Renal pelvis (tissue), 12 donors: ENCODE results near the gene EIF5A2. TPM values are rescaled to one million over a fixed set of nuclear protein-coding genes. Genes with fewer than 3 reads are reported as not detected.
"Not testable (repeated sequence)": the region's sequence is repeated elsewhere in the genome, so short reads cannot be mapped to it uniquely, and the experiment has no call there.

Experiments
- DNase-seq: peaks from one replicate; pipeline ENCODE4 v3.0.0-alpha.2; 2013
- long read RNA-seq, 16 experiments: transcript quantifications; one replicate each; lab custom pipeline, GENCODE V29; 2026
- polyA plus RNA-seq, 3 donors: library from polyadenylated mRNA; unstranded; fragments of 120-200 nt; gene quantifications; one replicate each; pipeline ENCODE4 v1.2.1, GENCODE V29; 2013; ENCODE audit not compliant: insufficient read length in 3 of 3

EIF5A2 gene
- polyA plus RNA-seq, result 1 to 10 TPM; 4.8 to 7.4 (median 6.2) TPM
- long read RNA-seq, donor 1, full-length matches to known transcripts, result 3 of 3 reads
- long read RNA-seq, donor 1, partial matches to known transcripts, result 0 of 3 reads
- long read RNA-seq, donor 1, other reads (novel, unspliced or antisense), result 0 of 3 reads
- long read RNA-seq, donor 2, full-length matches to known transcripts, result 4 of 4 reads
- long read RNA-seq, donor 2, partial matches to known transcripts, result 0 of 4 reads
- long read RNA-seq, donor 2, other reads (novel, unspliced or antisense), result 0 of 4 reads
- long read RNA-seq, donor 3, full-length matches to known transcripts, result 6 of 6 reads
- long read RNA-seq, donor 3, partial matches to known transcripts, result 0 of 6 reads
- long read RNA-seq, donor 3, other reads (novel, unspliced or antisense), result 0 of 6 reads
- long read RNA-seq, donor 4, full-length matches to known transcripts, result 3 of 3 reads
- long read RNA-seq, donor 4, partial matches to known transcripts, result 0 of 3 reads
- long read RNA-seq, donor 4, other reads (novel, unspliced or antisense), result 0 of 3 reads
- long read RNA-seq, donor 5, full-length matches to known transcripts, result 2 of 2 reads
- long read RNA-seq, donor 5, partial matches to known transcripts, result 0 of 2 reads
- long read RNA-seq, donor 5, other reads (novel, unspliced or antisense), result 0 of 2 reads
- long read RNA-seq, donor 6, full-length matches to known transcripts, result 1 of 1 reads
- long read RNA-seq, donor 6, partial matches to known transcripts, result 0 of 1 reads
- long read RNA-seq, donor 6, other reads (novel, unspliced or antisense), result 0 of 1 reads
- long read RNA-seq, donor 7, full-length matches to known transcripts, result 2 of 2 reads
- long read RNA-seq, donor 7, partial matches to known transcripts, result 0 of 2 reads
- long read RNA-seq, donor 7, other reads (novel, unspliced or antisense), result 0 of 2 reads
- long read RNA-seq, donor 8, full-length matches to known transcripts, result 1 of 1 reads
- long read RNA-seq, donor 8, partial matches to known transcripts, result 0 of 1 reads
- long read RNA-seq, donor 8, other reads (novel, unspliced or antisense), result 0 of 1 reads
- long read RNA-seq, donor 9, full-length matches to known transcripts, result 5 of 5 reads
- long read RNA-seq, donor 9, partial matches to known transcripts, result 0 of 5 reads
- long read RNA-seq, donor 9, other reads (novel, unspliced or antisense), result 0 of 5 reads
- long read RNA-seq, donor 10, full-length matches to known transcripts, result 3 of 3 reads
- long read RNA-seq, donor 10, partial matches to known transcripts, result 0 of 3 reads
- long read RNA-seq, donor 10, other reads (novel, unspliced or antisense), result 0 of 3 reads
- long read RNA-seq, donor 11, full-length matches to known transcripts, result 4 of 4 reads
- long read RNA-seq, donor 11, partial matches to known transcripts, result 0 of 4 reads
- long read RNA-seq, donor 11, other reads (novel, unspliced or antisense), result 0 of 4 reads
- long read RNA-seq, donor 12, full-length matches to known transcripts, result 4 of 4 reads
- long read RNA-seq, donor 12, partial matches to known transcripts, result 0 of 4 reads
- long read RNA-seq, donor 12, other reads (novel, unspliced or antisense), result 0 of 4 reads
- long read RNA-seq, donor 13, full-length matches to known transcripts, result 3 of 3 reads
- long read RNA-seq, donor 13, partial matches to known transcripts, result 0 of 3 reads
- long read RNA-seq, donor 13, other reads (novel, unspliced or antisense), result 0 of 3 reads
- long read RNA-seq, donor 14, result 0 reads
- long read RNA-seq, donor 15, full-length matches to known transcripts, result 3 of 3 reads
- long read RNA-seq, donor 15, partial matches to known transcripts, result 0 of 3 reads
- long read RNA-seq, donor 15, other reads (novel, unspliced or antisense), result 0 of 3 reads
- long read RNA-seq, donor 16, result 0 reads

GRCh38 chr3:170908235-170909116 is at the start of gene EIF5A2:
TSS of gene EIF5A2 (minus strand) at chr3:170908637. CDS start at chr3:170907806, 831 bp downstream.
- DNase-seq, result peak; percentile 92

- no peak for DNase-seq
Observed at GRCh38 chr3:170956647-170957046, 48.2 kb upstream of the EIF5A2 start.

- DNase-seq, result no peak
Observed at GRCh38 chr3:170953736-170954135, 45.3 kb upstream of the EIF5A2 start.

- DNase-seq, result no peak
Observed at GRCh38 chr3:170953229-170953628, 44.8 kb upstream of the EIF5A2 start.

- DNase-seq, result no peak
Observed at GRCh38 chr3:170949211-170949610, 40.8 kb upstream of the EIF5A2 start.

- DNase-seq, result no peak
Observed at GRCh38 chr3:170947018-170947769, 38.8 kb upstream of the EIF5A2 start.

- no peak for DNase-seq
Observed at GRCh38 chr3:170942011-170942410, 33.6 kb upstream of the EIF5A2 start.

GRCh38 chr3:170941551-170941950 is 33.1 kb upstream of the EIF5A2 start:
- no peak for DNase-seq

GRCh38 chr3:170933039-170933438 is 24.6 kb upstream of the EIF5A2 start:
- not testable (repeated sequence) for DNase-seq

- DNase-seq, result not testable (repeated sequence)
Observed at GRCh38 chr3:170923553-170923952, 15.1 kb upstream of the EIF5A2 start.

- DNase-seq, result no peak
Observed at GRCh38 chr3:170918715-170919114, 10.3 kb upstream of the EIF5A2 start.

- DNase-seq, result no peak
Observed at GRCh38 chr3:170914690-170915089, 6.3 kb upstream of the EIF5A2 start.

GRCh38 chr3:170914212-170914611 is 5.8 kb upstream of the EIF5A2 start:
- DNase-seq, result no peak

GRCh38 chr3:170911051-170911450 is 2.6 kb upstream of the EIF5A2 start:
- no peak for DNase-seq

GRCh38 chr3:170910542-170910941 is 2.1 kb upstream of the EIF5A2 start:
- no peak for DNase-seq

- DNase-seq, result no peak
Observed at GRCh38 chr3:170909129-170909903, 879 bp upstream of the EIF5A2 start.

GRCh38 chr3:170907637-170908234 is 701 bp downstream of the EIF5A2 start:
- DNase-seq, result no peak
